Measurements from ENCODE around the gene XYLB.

The XYLB gene

DNA sequence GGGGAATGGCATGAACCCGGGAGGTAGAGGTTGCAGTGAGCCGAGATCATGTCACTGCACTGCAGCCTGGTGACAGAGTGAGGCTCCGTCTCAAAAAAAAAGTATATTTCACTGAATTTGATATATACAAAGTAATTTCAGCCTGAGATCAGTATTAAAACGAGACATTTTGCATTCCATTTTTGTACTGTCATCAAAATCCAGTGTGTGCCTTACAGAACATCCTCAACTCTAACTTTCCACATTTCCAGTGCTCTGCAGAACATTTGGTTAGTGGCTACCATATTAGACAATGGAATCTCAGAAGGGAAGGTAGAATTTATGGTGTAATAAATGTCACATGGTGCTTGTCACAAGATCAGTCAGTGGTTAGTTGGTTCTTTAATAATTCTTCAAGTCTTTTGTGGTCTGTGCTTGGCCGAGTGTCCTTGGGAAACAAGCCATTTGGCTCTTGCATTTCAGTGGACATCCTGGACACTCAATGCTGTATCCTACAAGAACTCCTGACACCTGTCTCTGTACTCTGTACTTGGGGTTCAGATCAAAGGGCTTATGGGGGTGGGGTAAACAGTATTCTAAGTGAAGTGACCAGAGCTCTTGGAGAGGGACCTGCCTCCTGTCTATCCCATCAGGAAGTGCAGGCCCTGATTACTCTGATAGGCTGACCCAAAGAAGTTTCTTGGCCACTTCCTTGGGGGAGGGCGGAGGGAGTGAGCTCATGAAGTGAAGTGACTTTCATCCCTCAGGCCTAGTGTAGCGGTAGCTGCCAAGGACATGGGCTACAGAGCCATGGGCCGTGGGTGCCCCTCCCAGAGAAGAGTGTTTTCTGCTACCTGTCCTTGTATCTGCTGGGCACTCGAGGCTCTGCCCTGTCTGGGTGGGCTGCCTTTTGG, 110.8 kb downstream of the XYLB start:
- no peak for DNase-seq

DNA sequence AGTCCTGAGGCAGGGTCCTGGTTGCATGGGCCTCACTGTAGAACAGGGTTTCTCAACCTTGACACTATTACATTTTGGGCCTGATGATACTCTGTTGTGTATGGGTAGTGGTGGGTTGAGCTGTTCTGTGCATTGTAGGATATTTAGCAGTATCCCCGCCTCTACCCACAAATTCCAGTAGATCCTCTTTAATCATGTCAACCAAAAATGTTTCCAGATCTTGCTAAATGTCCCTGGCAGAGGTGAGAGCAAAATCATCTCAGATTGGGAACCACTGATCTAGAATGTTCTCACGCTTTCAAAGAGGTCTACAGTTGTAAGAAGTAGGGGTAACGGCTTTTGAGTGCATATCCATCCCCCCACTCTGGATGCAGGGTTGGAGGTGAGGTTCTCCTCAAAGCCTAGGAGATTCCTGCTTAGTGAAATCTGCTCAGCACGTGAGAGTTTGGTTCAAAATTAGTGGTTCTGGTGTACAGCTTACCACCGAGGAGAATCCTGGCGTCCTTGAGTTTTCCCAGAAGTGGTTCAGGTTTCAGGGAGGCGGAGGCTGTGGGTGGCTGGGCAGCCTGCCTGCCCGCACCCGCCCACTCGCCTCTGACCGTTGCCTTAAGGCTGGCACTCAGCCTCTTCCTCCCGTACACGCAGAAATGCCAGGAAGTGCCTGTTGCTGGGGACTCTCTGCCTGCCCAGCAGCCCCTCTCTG, 112.4 kb downstream of the XYLB start:
- no peak for DNase-seq

GRCh38 chr3:38459499-38460048, 113.0 kb downstream of the XYLB start:
- no peak for DNase-seq

DNA sequence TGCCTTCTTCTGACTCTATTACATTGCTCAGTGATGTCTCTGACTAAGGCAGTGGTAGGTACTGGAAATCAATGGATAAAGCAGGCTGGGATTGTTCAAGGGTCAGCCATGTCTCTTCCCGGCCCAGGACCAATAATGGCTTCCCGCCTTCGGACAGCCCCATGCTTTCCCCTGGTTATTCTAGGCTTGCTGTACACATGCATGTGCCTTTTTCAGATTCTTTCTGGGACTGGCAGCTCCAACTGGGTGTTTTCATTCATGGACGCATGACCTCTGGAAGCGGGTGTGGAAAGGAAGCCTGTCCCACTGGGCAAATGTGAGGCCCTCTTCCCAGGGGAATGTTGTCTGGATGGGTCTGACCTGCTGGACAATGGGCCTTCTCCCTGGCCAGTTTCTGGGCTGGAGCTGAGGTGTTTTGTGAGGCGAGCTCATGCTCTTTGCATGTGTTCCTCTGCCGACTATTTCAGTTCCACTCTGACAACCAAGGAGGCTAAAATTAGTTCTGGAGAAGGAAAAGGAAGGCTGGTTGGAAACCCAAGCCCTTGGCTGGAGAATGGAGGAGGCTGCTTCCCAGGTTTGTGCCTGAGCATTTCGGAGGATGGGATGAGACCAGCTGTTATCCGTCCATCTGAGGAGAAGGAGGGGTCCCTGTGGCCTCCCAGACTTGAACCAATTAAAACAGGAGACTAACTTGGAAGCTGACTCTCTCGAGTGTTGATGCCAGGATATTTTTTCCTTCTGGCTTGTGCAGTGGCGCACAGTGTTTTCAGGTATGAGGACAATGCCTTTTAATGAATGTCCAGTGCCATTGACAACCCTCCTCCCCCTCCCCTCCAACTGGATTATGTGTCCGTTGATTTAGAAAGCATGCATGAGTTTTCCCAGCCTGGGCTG, 114.0 kb downstream of the XYLB start:
- no peak for DNase-seq
